ENCODE data around the gene GALNT13. TPM values are rescaled to one million over a fixed set of nuclear protein-coding genes. Genes with fewer than 3 reads are reported as not detected.

The GALNT13 gene
- total and polyA plus RNA-seq, 2 of the 13 experiments (the other 11 are each of a cell fraction or from before 2014, with no cell fraction given), result 1.3 to 5.0 TPM

DNA sequence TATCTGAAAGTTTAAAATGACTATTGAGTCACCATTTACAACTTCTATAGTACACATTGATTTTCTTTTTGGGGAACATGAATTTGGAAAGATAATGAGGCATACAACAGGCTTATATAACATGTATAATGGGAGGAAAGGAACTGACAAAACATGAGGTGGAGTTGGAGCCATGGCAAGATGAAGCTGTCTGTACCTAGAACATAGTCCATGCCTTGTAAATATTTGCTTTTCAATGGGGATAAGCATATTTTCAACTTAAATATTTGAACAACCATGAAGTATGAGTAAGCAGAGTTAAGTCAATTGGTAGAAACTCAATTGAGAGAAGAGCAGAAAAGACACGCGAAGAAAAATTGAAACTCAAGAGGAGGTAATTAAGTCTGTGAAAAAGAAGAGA is 37.1 kb upstream of the GALNT13 start (continued):
- TF ChIP-seq EP300 (IDR thresholded peaks at IDR 0.05; ENCODE audit: low read depth in 2 of 2, low read length in 2 of 2) (peak in 1 of 2 experiments; percentile 69; a peak in 2 of 4 replicates), EP300 (CRISPR knock-in tag; IDR thresholded peaks at IDR 0.05; ENCODE audit: borderline replicate concordance) (no peak), ARID2 (CRISPR knock-in tag; IDR thresholded peaks at IDR 0.05; ENCODE audit: borderline replicate concordance) (no peak), RCOR2 (CRISPR knock-in tag; IDR thresholded peaks at IDR 0.05) (peak; percentile 62; the same call in 1 of the 2 replicates), MYNN (CRISPR knock-in tag; IDR thresholded peaks at IDR 0.05; ENCODE audit: low read depth) (no peak), RARA (CRISPR knock-in tag; IDR thresholded peaks at IDR 0.05) (peak; percentile 60), NONO (IDR thresholded peaks at IDR 0.05) (no peak), NONO (CRISPR knock-in tag; conservative IDR thresholded peaks at IDR 0.05) (0 out of 2 replicates have a peak, but pooled peaks have one; percentile 30), STAG1 (CRISPR knock-in tag; IDR thresholded peaks at IDR 0.05) (no peak), HHEX (CRISPR knock-in tag; IDR thresholded peaks at IDR 0.05) (peak; percentile 81), TBX3 (IDR thresholded peaks at IDR 0.05; ENCODE audit: borderline replicate concordance) (peak; percentile 79; the same call in 1 of the 2 replicates), SAP130 (CRISPR knock-in tag; IDR thresholded peaks at IDR 0.05; ENCODE audit: low read depth) (peak; percentile 43), TEAD3 (CRISPR knock-in tag; optimal IDR thresholded peaks at IDR 0.05; ENCODE audit: borderline replicate concordance) (peak; percentile 61), SKI (IDR thresholded peaks at IDR 0.05; ENCODE audit: partially characterized antibody) (peak; percentile 41), ZNF432 (CRISPR knock-in tag; IDR thresholded peaks at IDR 0.05; ENCODE audit: borderline replicate concordance) (no peak), FOSL1 (CRISPR knock-in tag; IDR thresholded peaks at IDR 0.05; ENCODE audit: borderline replicate concordance) (0 out of 2 replicates have a peak, but pooled peaks have one; percentile 24), DNMT3B (CRISPR knock-in tag; conservative IDR thresholded peaks at IDR 0.05) (no peak), CBFB (CRISPR knock-in tag; IDR thresholded peaks at IDR 0.05) (no peak), ZNF577 (CRISPR knock-in tag; IDR thresholded peaks at IDR 0.05; ENCODE audit: borderline replicate concordance, low read depth) (no peak), MAFK (conservative IDR thresholded peaks at IDR 0.05 in 1 of 2, IDR thresholded peaks at IDR 0.05 in 1 of 2; ENCODE audit: low read length in 2 of 2) (peak; percentile 42 to 45; a peak in 2 of 4 replicates), TARDBP (CRISPR knock-in tag; IDR thresholded peaks at IDR 0.05) (0 out of 2 replicates have a peak, but pooled peaks have one; percentile 38)
- TF ChIP-seq, protein P1, sequence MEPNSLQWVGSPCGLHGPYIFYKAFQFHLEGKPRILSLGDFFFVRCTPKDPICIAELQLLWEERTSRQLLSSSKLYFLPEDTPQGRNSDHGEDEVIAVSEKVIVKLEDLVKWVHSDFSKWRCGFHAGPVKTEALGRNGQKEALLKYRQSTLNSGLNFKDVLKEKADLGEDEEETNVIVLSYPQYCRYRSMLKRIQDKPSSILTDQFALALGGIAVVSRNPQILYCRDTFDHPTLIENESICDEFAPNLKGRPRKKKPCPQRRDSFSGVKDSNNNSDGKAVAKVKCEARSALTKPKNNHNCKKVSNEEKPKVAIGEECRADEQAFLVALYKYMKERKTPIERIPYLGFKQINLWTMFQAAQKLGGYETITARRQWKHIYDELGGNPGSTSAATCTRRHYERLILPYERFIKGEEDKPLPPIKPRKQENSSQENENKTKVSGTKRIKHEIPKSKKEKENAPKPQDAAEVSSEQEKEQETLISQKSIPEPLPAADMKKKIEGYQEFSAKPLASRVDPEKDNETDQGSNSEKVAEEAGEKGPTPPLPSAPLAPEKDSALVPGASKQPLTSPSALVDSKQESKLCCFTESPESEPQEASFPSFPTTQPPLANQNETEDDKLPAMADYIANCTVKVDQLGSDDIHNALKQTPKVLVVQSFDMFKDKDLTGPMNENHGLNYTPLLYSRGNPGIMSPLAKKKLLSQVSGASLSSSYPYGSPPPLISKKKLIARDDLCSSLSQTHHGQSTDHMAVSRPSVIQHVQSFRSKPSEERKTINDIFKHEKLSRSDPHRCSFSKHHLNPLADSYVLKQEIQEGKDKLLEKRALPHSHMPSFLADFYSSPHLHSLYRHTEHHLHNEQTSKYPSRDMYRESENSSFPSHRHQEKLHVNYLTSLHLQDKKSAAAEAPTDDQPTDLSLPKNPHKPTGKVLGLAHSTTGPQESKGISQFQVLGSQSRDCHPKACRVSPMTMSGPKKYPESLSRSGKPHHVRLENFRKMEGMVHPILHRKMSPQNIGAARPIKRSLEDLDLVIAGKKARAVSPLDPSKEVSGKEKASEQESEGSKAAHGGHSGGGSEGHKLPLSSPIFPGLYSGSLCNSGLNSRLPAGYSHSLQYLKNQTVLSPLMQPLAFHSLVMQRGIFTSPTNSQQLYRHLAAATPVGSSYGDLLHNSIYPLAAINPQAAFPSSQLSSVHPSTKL (CRISPR knock-in tag; IDR thresholded peaks at IDR 0.05), result peak; percentile 91
- TF ChIP-seq, protein P2, sequence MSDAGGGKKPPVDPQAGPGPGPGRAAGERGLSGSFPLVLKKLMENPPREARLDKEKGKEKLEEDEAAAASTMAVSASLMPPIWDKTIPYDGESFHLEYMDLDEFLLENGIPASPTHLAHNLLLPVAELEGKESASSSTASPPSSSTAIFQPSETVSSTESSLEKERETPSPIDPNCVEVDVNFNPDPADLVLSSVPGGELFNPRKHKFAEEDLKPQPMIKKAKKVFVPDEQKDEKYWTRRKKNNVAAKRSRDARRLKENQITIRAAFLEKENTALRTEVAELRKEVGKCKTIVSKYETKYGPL (CRISPR knock-in tag; IDR thresholded peaks at IDR 0.05), result peak; percentile 63; the same call in 1 of the 2 replicates
- TF ChIP-seq, protein P3, sequence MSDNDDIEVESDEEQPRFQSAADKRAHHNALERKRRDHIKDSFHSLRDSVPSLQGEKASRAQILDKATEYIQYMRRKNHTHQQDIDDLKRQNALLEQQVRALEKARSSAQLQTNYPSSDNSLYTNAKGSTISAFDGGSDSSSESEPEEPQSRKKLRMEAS (IDR thresholded peaks at IDR 0.05), result peak; percentile 38; the same call in 1 of the 2 replicates
- TF ChIP-seq, protein P4, sequence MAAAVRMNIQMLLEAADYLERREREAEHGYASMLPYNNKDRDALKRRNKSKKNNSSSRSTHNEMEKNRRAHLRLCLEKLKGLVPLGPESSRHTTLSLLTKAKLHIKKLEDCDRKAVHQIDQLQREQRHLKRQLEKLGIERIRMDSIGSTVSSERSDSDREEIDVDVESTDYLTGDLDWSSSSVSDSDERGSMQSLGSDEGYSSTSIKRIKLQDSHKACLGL (CRISPR knock-in tag; IDR thresholded peaks at IDR 0.05), result no peak
- TF ChIP-seq, protein P5, sequence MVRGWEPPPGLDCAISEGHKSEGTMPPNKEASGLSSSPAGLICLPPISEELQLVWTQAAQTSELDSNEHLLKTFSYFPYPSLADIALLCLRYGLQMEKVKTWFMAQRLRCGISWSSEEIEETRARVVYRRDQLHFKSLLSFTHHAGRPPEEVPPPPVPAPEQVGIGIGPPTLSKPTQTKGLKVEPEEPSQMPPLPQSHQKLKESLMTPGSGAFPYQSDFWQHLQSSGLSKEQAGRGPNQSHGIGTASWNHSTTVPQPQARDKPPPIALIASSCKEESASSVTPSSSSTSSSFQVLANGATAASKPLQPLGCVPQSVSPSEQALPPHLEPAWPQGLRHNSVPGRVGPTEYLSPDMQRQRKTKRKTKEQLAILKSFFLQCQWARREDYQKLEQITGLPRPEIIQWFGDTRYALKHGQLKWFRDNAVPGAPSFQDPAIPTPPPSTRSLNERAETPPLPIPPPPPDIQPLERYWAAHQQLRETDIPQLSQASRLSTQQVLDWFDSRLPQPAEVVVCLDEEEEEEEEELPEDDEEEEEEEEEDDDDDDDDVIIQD (CRISPR knock-in tag; IDR thresholded peaks at IDR 0.05; ENCODE audit: low read depth), result peak; percentile 49; the same call in 1 of the 2 replicates
